ENCODE results near the gene ITPR2. TPM values are rescaled to one million over a fixed set of nuclear protein-coding genes. Genes with fewer than 3 reads are reported as not detected.

The ITPR2 gene
- total and polyA plus RNA-seq, 2 of the 13 experiments (the other 11 are each of a cell fraction or from before 2014, with no cell fraction given) = 31.9 to 81.9 TPM

DNA sequence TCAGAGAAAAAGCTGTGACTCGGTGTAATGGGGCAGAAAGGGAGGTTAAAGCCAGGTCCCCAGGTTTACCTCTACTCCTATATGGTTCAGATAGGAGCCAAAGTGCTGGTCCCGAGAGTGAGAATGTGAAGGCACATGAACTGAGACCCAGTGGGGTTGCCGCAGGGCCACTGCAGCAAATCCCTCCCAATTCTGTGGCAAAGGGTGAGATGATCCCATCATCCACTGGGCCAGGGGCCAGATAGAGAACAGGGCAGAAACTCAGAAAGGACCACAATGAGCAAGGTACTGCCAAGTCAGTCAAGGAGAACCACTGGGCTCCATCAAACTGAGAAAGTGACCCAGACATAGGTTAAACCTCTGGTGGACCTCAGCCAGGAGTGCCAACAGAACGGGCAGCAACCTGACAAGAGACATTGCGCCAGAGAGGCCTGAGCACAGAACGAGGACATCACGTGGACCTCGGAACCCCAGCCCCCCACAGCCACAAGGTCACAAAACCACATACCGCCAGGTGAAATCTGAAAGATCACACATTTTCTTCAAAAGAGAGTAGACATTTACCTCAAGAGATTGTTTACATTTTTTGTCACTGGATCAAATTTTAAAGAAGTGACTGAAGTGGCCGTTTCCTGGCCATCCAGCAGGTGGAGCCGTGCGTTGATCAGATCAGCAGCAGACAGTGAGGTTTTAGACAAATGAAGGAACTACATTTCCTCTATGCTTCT, 20.5 kb upstream of the ITPR2 start (continued):
- TF ChIP-seq, protein P1, sequence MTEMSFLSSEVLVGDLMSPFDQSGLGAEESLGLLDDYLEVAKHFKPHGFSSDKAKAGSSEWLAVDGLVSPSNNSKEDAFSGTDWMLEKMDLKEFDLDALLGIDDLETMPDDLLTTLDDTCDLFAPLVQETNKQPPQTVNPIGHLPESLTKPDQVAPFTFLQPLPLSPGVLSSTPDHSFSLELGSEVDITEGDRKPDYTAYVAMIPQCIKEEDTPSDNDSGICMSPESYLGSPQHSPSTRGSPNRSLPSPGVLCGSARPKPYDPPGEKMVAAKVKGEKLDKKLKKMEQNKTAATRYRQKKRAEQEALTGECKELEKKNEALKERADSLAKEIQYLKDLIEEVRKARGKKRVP (CRISPR knock-in tag; IDR thresholded peaks at IDR 0.05) = no peak
- TF ChIP-seq ZBTB20 (CRISPR knock-in tag; IDR thresholded peaks at IDR 0.05; ENCODE audit: borderline replicate concordance, low read depth) = no peak
- no peak for TF ChIP-seq HNF4G (IDR thresholded peaks at IDR 0.05; ENCODE audit: borderline replicate concordance, low read depth, low read length)
- no peak for TF ChIP-seq HNF4G (CRISPR knock-in tag; IDR thresholded peaks at IDR 0.05; ENCODE audit: borderline replicate concordance, low read depth)
- TF ChIP-seq, protein P2, sequence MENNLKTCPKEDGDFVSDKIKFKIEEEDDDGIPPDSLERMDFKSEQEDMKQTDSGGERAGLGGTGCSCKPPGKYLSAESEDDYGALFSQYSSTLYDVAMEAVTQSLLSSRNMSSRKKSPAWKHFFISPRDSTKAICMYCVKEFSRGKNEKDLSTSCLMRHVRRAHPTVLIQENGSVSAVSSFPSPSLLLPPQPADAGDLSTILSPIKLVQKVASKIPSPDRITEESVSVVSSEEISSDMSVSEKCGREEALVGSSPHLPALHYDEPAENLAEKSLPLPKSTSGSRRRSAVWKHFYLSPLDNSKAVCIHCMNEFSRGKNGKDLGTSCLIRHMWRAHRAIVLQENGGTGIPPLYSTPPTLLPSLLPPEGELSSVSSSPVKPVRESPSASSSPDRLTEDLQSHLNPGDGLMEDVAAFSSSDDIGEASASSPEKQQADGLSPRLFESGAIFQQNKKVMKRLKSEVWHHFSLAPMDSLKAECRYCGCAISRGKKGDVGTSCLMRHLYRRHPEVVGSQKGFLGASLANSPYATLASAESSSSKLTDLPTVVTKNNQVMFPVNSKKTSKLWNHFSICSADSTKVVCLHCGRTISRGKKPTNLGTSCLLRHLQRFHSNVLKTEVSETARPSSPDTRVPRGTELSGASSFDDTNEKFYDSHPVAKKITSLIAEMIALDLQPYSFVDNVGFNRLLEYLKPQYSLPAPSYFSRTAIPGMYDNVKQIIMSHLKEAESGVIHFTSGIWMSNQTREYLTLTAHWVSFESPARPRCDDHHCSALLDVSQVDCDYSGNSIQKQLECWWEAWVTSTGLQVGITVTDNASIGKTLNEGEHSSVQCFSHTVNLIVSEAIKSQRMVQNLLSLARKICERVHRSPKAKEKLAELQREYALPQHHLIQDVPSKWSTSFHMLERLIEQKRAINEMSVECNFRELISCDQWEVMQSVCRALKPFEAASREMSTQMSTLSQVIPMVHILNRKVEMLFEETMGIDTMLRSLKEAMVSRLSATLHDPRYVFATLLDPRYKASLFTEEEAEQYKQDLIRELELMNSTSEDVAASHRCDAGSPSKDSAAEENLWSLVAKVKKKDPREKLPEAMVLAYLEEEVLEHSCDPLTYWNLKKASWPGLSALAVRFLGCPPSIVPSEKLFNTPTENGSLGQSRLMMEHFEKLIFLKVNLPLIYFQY (CRISPR knock-in tag; IDR thresholded peaks at IDR 0.05; ENCODE audit: borderline replicate concordance) = peak; percentile 21; the same call in 1 of the 2 replicates
- no peak for TF ChIP-seq ZNF143 (CRISPR knock-in tag; IDR thresholded peaks at IDR 0.05)
- TF ChIP-seq KIAA2018 (CRISPR knock-in tag; IDR thresholded peaks at IDR 0.05; ENCODE audit: borderline replicate concordance) = no peak
- no peak for TF ChIP-seq SSRP1 (CRISPR knock-in tag; IDR thresholded peaks at IDR 0.05)
- TF ChIP-seq FOXM1 (CRISPR knock-in tag; IDR thresholded peaks at IDR 0.05) = no peak
- peak; percentile 94 for TF ChIP-seq BCL6 (CRISPR knock-in tag; IDR thresholded peaks at IDR 0.05)
- TF ChIP-seq, protein P3, sequence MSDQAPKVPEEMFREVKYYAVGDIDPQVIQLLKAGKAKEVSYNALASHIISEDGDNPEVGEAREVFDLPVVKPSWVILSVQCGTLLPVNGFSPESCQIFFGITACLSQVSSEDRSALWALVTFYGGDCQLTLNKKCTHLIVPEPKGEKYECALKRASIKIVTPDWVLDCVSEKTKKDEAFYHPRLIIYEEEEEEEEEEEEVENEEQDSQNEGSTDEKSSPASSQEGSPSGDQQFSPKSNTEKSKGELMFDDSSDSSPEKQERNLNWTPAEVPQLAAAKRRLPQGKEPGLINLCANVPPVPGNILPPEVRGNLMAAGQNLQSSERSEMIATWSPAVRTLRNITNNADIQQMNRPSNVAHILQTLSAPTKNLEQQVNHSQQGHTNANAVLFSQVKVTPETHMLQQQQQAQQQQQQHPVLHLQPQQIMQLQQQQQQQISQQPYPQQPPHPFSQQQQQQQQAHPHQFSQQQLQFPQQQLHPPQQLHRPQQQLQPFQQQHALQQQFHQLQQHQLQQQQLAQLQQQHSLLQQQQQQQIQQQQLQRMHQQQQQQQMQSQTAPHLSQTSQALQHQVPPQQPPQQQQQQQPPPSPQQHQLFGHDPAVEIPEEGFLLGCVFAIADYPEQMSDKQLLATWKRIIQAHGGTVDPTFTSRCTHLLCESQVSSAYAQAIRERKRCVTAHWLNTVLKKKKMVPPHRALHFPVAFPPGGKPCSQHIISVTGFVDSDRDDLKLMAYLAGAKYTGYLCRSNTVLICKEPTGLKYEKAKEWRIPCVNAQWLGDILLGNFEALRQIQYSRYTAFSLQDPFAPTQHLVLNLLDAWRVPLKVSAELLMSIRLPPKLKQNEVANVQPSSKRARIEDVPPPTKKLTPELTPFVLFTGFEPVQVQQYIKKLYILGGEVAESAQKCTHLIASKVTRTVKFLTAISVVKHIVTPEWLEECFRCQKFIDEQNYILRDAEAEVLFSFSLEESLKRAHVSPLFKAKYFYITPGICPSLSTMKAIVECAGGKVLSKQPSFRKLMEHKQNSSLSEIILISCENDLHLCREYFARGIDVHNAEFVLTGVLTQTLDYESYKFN (CRISPR knock-in tag; conservative IDR thresholded peaks at IDR 0.05) = peak; percentile 62
- no peak for TF ChIP-seq ZNF329 (CRISPR knock-in tag; IDR thresholded peaks at IDR 0.05; ENCODE audit: low read depth)
